HG02884 (cell line): ENCODE measurements around the gene SPTBN1.

Source experiments
- ATAC-seq: cut with Tn5 transposase; IDR thresholded peaks from one replicate; pipeline ENCODE4 v1.9.1; 2021; ENCODE audit warnings: mild to moderate bottlenecking, moderate library complexity; ENCODE audit not compliant: unreplicated experiment

SPTBN1 gene

GRCh38 chr2:54432251-54433015 is 23.7 kb upstream of the SPTBN1 start:
- ATAC-seq: no peak

- ATAC-seq: no peak
Measured at GRCh38 chr2:54434229-54434628, 21.9 kb upstream of the SPTBN1 start.

- no peak for ATAC-seq
Measured at GRCh38 chr2:54434711-54435110, 21.4 kb upstream of the SPTBN1 start.

- no peak for ATAC-seq
Measured at GRCh38 chr2:54435325-54436226, 20.6 kb upstream of the SPTBN1 start.

- ATAC-seq: no peak
Measured at GRCh38 chr2:54437588-54437987, 18.5 kb upstream of the SPTBN1 start.

GRCh38 chr2:54438271-54438670 is 17.9 kb upstream of the SPTBN1 start:
- no peak for ATAC-seq

- no peak for ATAC-seq
Measured at GRCh38 chr2:54439582-54439981, 16.5 kb upstream of the SPTBN1 start.

- no peak for ATAC-seq
Measured at GRCh38 chr2:54440050-54440449, 16.1 kb upstream of the SPTBN1 start.

GRCh38 chr2:54444503-54444902 is 11.6 kb upstream of the SPTBN1 start:
- ATAC-seq: no peak

- ATAC-seq: no peak
Measured at GRCh38 chr2:54446122-54446521, 10.0 kb upstream of the SPTBN1 start.

GRCh38 chr2:54446625-54447024 is 9.5 kb upstream of the SPTBN1 start:
- ATAC-seq: no peak

- ATAC-seq: no peak
Measured at GRCh38 chr2:54454548-54455130, 1.5 kb upstream of the SPTBN1 start.

- no peak for ATAC-seq
Measured at GRCh38 chr2:54455131-54455562, 980 bp upstream of the SPTBN1 start.

GRCh38 chr2:54456362-54456611 is 160 bp downstream of the SPTBN1 start:
- no peak for ATAC-seq

- ATAC-seq: peak; percentile 34
Measured at GRCh38 chr2:54456612-54457322, 640 bp downstream of the SPTBN1 start.

GRCh38 chr2:54457323-54458023 is 1.3 kb downstream of the SPTBN1 start:
- ATAC-seq: no peak

- no peak for ATAC-seq
Measured at GRCh38 chr2:54459037-54459441, 2.9 kb downstream of the SPTBN1 start.

GRCh38 chr2:54461261-54461660 is 5.1 kb downstream of the SPTBN1 start:
- no peak for ATAC-seq

- no peak for ATAC-seq
Measured at GRCh38 chr2:54464341-54464740, 8.2 kb downstream of the SPTBN1 start.

- no peak for ATAC-seq
Measured at GRCh38 chr2:54465143-54465542, 9.0 kb downstream of the SPTBN1 start.

GRCh38 chr2:54466870-54467269 is 10.7 kb downstream of the SPTBN1 start:
- no peak for ATAC-seq
